ENCODE measurements around the gene LEFTY1. TPM values are rescaled to one million over a fixed set of nuclear protein-coding genes. Genes with fewer than 3 reads are reported as not detected.

LEFTY1 gene
- total RNA-seq, 1 experiment from 2014 or later = not detected

DNA sequence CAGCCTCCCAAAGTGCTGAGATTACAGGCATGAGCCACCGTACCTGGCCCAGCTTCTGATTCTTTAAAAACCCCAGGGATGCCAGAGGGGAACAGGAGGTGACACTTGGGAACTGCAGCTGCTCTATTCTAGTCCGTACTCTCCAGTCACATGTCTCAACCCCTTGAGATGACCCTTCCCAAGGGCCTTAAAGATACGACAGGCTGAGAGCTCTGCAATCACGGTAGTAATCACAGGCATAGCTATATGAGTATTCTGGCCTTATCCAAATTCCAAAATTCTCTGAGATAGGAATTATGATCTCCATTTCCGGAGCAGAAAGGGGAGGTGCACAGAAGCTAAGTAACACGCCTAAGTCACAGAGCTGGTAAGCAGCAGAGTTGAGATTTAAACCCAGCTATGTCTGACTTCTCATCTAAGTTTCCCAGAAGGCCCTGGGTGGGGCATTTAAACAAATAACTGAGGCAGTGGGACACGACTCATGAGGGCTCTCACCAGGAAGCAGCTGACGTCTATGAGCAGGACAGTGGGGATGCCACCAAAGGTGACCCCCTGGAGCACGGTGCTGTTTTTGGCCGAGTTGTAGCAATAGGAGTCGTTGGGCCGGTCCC is 11.9 kb downstream of the LEFTY1 start:
- intact Hi-C loops (cut with micrococcal nuclease; ENCODE audit: unreplicated experiment) = no loop called here
- CTCF ChIA-PET = interaction anchor here (0.9 to 2.5 kb wide), 2 partner anchors 47 to 99 kb away, joined by 3 to 6 read pairs; partner anchors contain the start of genes PYCR2 and SRP9
- no TSS peak for BruUV-seq (replicated peaks)

DNA sequence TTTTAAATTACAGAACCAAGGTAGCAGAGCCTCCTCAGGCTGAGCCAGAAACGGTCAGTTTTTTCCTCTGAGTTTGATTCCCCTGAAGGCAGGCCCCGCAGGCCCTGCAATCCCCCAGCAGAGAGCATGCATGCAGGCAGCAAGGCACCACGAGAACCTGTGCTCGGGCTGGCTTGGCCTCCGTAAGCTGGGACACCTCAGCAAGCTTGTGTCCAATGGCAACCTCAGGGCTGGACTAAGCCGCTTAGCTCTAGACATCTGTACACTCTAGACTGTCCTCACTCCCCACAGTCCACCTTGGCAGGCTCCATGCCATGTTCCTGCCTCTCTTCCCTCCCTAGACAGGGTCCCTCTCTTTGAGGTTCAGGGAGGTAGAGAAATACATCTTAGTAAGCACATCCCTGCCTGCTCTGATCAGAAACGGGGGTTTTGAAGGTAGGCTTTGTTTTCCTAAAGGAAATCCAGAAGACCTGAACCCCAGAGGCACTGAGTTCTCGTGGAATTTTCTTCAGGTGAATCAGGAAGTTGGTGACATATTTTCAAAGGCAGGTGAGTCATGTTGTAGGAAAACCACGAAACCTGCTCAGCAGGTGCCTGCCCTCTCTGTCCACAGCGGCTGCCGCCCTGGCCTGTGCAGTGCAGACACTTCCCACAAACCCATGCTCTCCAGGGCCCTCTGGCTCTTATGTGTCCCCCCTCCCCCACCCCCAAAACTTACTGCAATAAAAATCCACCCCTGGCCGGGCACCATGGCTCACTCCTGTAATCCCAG is 13.7 kb downstream of the LEFTY1 start:
- H3K4me3 Mint-ChIP-seq (ENCODE audit: unreplicated experiment) = peak overlapping the region; percentile 44
- POLR2A ChIA-PET = interaction anchor here (0.7 kb wide), 2 partner anchors 52 to 1416 kb away, joined by 6 to 17 read pairs; no protein-coding TSS in a partner anchor

More for the DNA sequence above, 11.9 kb downstream of the LEFTY1 start:
- Mint-ChIP-seq H3K9me3 (ENCODE audit: unreplicated experiment) (no peaks in the 10 kb centered on the region), H3K27ac (ENCODE audit: unreplicated experiment) (peak overlapping the region; percentile 91), H3K27me3 (ENCODE audit: insufficient read depth, unreplicated experiment) (no peaks in the 10 kb centered on the region), H3K36me3 (ENCODE audit: insufficient read depth, unreplicated experiment) (peaks cover 44% of the 10 kb centered on the region), H3K4me1 (ENCODE audit: low read depth, unreplicated experiment) (peaks cover 23% of the 10 kb centered on the region), H3K4me3 (ENCODE audit: unreplicated experiment) (no peak overlapping the region)
- peaks cover 43% of the 10 kb centered on the region for H3K4me1 ChIP-seq
- TF ChIP-seq, protein P1, sequence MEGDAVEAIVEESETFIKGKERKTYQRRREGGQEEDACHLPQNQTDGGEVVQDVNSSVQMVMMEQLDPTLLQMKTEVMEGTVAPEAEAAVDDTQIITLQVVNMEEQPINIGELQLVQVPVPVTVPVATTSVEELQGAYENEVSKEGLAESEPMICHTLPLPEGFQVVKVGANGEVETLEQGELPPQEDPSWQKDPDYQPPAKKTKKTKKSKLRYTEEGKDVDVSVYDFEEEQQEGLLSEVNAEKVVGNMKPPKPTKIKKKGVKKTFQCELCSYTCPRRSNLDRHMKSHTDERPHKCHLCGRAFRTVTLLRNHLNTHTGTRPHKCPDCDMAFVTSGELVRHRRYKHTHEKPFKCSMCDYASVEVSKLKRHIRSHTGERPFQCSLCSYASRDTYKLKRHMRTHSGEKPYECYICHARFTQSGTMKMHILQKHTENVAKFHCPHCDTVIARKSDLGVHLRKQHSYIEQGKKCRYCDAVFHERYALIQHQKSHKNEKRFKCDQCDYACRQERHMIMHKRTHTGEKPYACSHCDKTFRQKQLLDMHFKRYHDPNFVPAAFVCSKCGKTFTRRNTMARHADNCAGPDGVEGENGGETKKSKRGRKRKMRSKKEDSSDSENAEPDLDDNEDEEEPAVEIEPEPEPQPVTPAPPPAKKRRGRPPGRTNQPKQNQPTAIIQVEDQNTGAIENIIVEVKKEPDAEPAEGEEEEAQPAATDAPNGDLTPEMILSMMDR (IDR thresholded peaks at IDR 0.05; ENCODE audit: insufficient read depth in 1 of 2, low read depth in 1 of 2, low read length in 1 of 2, severe bottlenecking in 1 of 2, unreplicated experiment in 1 of 2) = no peak
- no peaks in the 10 kb centered on the region for H3K9me3 ChIP-seq
- H3K27me3 ChIP-seq (replicated peaks; ENCODE audit: control insufficient read depth, insufficient read depth, low read length) = no peaks in the 10 kb centered on the region
- no peak overlapping the region for H3K4me3 ChIP-seq (ENCODE audit: low read depth, low read length)
- H3K36me3 ChIP-seq (ENCODE audit: control insufficient read depth, insufficient read depth, low read length) = peaks cover 5% of the 10 kb centered on the region; the same call in 1 of the 2 replicates
- POLR2A ChIA-PET = no interaction called here
- no peak for DNase-seq

DNA sequence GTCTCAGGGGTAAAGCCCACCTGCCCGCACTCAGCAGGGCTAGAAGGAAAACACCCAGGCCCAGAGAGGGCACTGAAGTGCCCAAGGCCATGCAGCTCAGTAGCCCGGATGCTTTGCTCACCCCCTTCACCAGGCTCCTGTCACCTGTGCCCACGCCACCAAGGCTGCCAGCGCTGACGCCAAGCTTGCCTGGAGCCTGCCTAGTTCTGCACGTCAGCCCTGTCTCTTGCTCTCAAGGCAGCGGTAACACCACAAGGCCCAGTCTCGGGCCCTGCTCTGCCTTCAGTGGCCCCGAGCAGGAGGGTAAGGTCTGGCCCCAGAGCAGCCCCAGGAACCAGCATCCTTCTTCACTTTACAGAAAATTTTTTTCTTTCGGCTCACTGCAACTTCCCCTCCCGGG is 14.5 kb downstream of the LEFTY1 start:
- DNase-seq = no peak
- ChIA-PET POLR2A (no interaction called here), CTCF (interaction anchor here (1.0 kb wide), 1 partner anchor 50 kb away, joined by 3 read pairs; the partner anchor contains the start of gene PYCR2)
- Mint-ChIP-seq H3K9me3 (ENCODE audit: unreplicated experiment) (no peaks in the 10 kb centered on the region), H3K27ac (ENCODE audit: unreplicated experiment) (no peak overlapping the region), H3K4me3 (ENCODE audit: unreplicated experiment) (no peak overlapping the region), H3K4me1 (ENCODE audit: low read depth, unreplicated experiment) (peaks cover 23% of the 10 kb centered on the region), H3K36me3 (ENCODE audit: insufficient read depth, unreplicated experiment) (peaks cover 70% of the 10 kb centered on the region), H3K27me3 (ENCODE audit: insufficient read depth, unreplicated experiment) (no peaks in the 10 kb centered on the region)
- no peaks in the 10 kb centered on the region for H3K9me3 ChIP-seq
- H3K27me3 ChIP-seq (replicated peaks; ENCODE audit: control insufficient read depth, insufficient read depth, low read length) = no peaks in the 10 kb centered on the region
- intact Hi-C loops (cut with micrococcal nuclease; ENCODE audit: unreplicated experiment) = no loop called here
- peaks cover 33% of the 10 kb centered on the region for H3K4me1 ChIP-seq
- H3K36me3 ChIP-seq (ENCODE audit: control insufficient read depth, insufficient read depth, low read length) = peaks cover 5% of the 10 kb centered on the region; the same call in 1 of the 2 replicates
- BruUV-seq (replicated peaks) = no TSS peak
- TF ChIP-seq, protein P1 (IDR thresholded peaks at IDR 0.05; ENCODE audit: insufficient read depth in 1 of 2, low read depth in 1 of 2, low read length in 1 of 2, severe bottlenecking in 1 of 2, unreplicated experiment in 1 of 2) = no peak
- no peak overlapping the region for H3K4me3 ChIP-seq (ENCODE audit: low read depth, low read length)

More for the DNA sequence above, 13.7 kb downstream of the LEFTY1 start:
- H3K36me3 Mint-ChIP-seq (ENCODE audit: insufficient read depth, unreplicated experiment) = peaks cover 62% of the 10 kb centered on the region
- Histone ChIP-seq H3K4me3 (ENCODE audit: low read depth, low read length) (no peak overlapping the region), H3K4me1 (peaks cover 33% of the 10 kb centered on the region), H3K9me3 (no peaks in the 10 kb centered on the region), H3K36me3 (ENCODE audit: control insufficient read depth, insufficient read depth, low read length) (peaks cover 5% of the 10 kb centered on the region; the same call in 1 of the 2 replicates), H3K27me3 (replicated peaks; ENCODE audit: control insufficient read depth, insufficient read depth, low read length) (no peaks in the 10 kb centered on the region)
- peak; percentile 77 to 79 for DNase-seq
- no peaks in the 10 kb centered on the region for H3K9me3 Mint-ChIP-seq (ENCODE audit: unreplicated experiment)
- peaks cover 23% of the 10 kb centered on the region for H3K4me1 Mint-ChIP-seq (ENCODE audit: low read depth, unreplicated experiment)
- H3K27me3 Mint-ChIP-seq (ENCODE audit: insufficient read depth, unreplicated experiment) = no peaks in the 10 kb centered on the region
- TF ChIP-seq, protein P1 (IDR thresholded peaks at IDR 0.05; ENCODE audit: insufficient read depth in 1 of 2, low read depth in 1 of 2, low read length in 1 of 2, severe bottlenecking in 1 of 2, unreplicated experiment in 1 of 2) = no peak
- CTCF ChIA-PET = interaction anchor here (0.6 to 1.0 kb wide), 3 partner anchors 49 to 226 kb away, joined by 3 read pairs; partner anchors contain the start of gene PYCR2
- H3K27ac Mint-ChIP-seq (ENCODE audit: unreplicated experiment) = peak overlapping the region; percentile 91
- no TSS peak for BruUV-seq (replicated peaks)
- intact Hi-C loops (cut with micrococcal nuclease; ENCODE audit: unreplicated experiment) = no loop called here

Data from Caco-2 (cell line).